HG02759 (cell line): ENCODE results near the gene FGD2.
A peak's percentile ranks its signal among the peaks of the same experiment; 100 is the strongest.

Experiments
- ATAC-seq: cut with Tn5 transposase; IDR thresholded peaks from one replicate; pipeline ENCODE4 v1.9.1; 2021; ENCODE audit warnings: mild to moderate bottlenecking, moderate library complexity; ENCODE audit not compliant: unreplicated experiment

The FGD2 gene

DNA sequence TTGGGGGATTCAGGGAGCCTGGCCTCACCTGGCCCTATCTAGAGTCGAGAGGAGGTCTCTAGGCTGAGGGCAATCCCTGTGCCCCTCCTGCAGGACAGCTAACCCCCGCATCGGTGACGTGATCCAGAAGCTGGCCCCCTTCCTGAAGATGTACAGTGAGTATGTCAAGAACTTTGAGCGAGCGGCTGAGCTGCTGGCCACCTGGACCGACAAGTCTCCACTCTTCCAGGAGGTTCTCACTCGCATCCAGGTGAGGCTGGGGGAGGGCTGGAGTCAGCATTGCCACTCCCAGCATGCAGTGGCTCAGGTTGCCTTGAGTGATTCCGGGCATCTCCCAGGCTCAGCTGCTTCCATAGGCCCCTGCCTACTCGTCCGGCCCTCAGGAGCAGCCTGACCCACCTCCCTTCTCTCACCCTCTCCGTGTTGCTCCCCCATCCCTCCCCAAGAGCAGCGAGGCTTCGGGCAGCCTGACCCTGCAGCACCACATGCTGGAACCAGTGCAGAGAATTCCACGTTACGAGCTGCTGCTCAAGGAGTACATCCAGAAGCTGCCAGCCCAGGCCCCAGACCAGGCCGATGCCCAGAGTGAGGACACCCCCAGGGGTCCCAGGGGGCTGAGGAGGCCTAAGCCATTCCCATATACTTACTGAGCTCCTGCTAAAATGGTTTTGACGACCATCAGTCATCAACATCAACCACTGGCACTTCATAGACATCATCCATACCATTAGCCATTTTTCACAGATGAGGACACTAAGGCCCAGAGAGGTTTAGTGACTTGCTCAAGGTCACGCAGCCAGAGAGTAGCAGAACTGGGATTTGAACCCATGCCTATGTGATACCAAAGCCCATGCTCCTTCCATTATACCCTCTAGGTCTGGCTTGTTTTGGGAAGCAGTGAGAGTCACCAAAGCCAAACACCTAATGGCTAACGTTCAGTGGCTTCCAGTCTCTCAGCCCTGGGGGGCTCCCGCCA, 8.3 kb downstream of the FGD2 start:
- ATAC-seq, result no peak

DNA sequence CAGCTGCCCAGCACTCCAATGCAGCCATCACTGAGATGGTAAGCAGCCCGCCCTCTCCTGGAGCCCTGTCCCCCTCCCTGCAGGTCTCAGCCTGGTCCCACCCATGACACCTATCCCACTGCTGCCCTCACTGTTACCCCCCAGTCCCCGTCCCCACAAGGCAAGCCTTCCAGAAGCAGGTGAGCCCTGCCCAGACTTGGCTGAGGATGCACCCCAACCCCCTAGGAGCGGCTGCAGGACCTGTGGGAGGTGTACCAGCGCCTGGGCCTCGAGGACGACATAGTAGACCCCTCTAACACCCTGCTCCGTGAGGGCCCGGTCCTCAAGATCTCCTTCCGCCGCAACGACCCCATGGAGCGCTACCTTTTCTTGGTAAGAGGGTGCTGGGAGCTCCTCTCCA, 9.2 kb downstream of the FGD2 start:
- no peak for ATAC-seq

DNA sequence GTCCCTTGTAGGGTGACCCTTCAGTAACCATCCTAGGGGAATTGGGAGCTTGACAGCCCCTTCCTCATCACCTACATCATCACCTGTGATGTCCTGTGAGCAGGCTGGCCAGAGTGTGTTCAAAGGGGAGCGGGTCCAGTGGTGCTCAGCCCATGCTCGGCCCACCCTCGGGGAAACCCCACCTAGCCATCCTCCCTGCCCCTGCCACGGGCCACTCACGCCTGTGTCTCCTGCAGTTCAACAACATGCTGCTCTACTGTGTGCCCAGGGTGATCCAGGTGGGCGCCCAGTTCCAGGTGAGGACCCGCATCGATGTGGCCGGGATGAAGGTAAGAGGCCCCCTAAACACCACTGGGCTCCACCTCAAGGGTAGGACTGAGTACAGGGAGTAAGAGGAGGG, 10.1 kb downstream of the FGD2 start:
- no peak for ATAC-seq

DNA sequence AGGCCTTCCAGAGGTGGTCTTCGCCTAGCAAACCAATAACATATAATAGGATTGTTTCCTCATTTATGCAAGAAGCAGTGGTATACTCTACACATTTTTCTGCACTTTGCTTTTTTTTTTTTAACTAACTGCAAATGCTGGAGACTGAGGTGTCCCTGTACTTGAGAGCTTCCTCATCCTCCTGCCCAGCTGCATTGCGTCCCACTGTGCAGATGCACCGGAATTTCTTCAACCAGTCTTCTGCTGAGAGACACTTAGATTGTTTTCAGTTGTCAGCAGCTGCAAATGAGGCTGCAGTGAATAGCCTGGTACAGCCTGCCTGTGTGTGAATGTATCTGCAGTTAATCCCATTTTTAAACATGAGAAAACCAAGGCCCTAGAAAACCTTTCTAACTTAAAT, 11.5 kb downstream of the FGD2 start:
- ATAC-seq, result no peak

DNA sequence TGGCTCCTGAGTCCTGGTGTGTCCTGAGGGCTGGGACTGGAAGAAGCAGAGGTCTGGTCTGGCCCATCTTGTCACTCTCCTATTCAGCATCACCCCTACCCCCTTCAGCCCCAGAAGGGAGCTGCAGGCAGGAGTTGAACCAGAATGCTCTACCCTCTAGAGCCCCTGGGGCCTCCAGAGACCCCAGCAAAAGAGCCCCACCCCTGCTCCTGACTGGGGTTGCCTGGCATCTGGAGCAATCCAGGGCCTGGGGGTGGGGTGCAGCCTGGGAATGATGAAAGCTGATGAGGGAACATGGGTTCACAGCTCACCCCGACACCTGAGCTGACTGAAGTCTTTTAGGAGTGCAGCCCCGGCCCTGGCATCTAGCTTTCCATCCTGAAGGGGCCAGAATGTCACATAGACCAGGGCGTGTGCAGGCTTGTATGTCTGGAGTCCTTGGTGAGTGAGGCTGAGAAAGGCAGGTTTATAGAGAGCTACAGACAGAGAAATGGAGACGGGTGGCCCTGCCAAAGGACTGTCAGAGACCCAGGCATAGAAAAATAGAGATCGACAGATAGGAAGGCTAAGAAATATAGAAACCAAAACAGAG, 12.2 kb downstream of the FGD2 start:
- no peak for ATAC-seq

DNA sequence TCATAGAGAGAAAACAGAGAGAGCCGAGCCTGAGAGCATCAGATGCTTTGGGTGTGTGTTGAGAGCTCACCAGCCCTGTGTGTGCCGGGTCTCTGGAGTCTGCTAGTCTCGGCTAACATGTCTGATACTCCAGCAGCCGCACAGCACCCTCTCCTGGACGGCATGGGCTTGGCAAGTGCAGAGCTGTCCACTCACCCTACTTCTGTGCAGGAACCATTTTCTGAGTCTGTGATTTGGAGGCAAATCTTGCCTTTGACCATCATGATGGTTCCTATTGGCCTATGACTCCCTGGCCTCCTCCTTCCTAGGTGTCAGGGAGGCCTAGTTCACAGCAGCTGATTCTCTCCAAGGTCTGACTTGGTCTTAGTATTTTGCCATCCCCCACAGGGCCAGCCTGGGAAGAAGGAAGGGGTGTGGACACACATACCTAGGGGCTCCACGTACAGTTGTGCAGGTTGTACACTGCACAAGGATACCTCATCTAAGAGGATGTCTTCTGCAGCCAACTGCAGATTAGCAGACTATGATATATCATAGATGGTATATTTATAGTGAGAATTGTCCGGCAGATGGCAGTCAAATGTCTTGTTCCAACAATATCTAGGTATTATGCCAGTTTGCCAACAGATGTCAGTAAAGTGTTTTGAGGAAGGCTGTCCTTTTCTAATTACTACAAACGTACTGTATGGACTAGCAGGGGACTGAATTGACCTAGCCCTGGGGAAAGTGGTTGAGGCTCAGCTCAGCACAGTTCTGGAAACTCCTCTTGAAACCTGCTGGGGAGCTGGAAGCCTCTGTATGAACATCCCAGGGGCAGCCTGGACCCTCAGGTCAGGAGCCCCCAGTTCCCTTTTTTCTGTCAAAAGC, 13.0 kb downstream of the FGD2 start:
- ATAC-seq, result peak; percentile 92

DNA sequence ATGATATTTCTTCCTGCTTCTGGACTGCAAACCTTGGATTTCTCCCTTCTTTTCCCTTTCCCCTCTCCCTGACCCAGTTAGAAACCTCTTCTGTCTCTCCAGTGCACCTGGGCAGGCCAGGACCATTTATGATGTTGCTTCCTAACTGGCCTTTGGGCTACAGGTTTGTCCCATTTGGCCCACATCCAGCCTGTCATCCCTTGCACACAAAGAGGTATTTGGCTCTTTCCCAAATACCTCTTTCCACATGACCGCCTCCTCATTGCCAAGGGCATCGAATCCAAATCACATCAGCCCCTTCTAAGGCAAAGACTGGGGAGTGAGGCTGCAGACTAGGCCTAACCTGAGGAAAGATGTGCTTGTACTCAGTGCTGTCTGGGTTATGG, 13.6 kb downstream of the FGD2 start:
- ATAC-seq, result no peak

DNA sequence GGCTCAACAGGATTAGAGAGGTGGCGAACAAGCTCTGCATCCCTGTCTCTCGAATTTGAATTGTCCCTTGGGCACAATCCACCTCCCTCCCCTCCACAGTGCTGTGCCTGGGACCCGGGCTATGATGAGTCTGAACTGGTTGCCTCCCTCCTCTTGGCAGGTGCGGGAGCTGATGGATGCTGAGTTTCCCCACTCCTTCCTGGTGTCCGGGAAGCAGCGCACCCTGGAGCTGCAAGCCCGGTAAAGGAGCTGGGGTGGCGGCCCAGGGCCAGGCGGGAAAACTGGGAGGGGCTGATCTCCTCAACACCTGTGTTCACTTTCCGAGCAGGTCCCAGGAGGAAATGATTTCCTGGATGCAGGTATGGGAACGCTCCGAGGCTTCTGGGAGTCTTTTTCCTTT, 14.9 kb downstream of the FGD2 start:
- no peak for ATAC-seq

DNA sequence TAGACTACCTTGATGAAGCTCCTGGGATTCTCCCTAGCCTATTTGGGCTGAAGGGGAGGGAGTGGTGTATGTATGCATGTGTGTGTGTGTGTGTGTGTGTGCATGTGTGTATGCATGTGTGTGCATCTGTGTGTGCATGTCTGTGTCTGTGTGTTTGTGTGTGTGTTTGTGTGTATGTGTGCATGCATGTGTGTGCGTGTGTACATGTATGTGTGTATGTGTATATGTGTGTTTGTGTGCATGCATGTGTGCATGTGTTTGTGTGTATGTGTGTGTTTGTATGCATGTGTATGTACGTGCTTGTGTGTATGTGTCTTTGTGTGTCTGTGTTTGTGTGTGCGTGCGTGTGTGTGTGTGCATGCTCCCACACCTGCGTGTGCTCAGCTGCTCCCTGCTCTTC, 15.4 kb downstream of the FGD2 start:
- no peak for ATAC-seq

DNA sequence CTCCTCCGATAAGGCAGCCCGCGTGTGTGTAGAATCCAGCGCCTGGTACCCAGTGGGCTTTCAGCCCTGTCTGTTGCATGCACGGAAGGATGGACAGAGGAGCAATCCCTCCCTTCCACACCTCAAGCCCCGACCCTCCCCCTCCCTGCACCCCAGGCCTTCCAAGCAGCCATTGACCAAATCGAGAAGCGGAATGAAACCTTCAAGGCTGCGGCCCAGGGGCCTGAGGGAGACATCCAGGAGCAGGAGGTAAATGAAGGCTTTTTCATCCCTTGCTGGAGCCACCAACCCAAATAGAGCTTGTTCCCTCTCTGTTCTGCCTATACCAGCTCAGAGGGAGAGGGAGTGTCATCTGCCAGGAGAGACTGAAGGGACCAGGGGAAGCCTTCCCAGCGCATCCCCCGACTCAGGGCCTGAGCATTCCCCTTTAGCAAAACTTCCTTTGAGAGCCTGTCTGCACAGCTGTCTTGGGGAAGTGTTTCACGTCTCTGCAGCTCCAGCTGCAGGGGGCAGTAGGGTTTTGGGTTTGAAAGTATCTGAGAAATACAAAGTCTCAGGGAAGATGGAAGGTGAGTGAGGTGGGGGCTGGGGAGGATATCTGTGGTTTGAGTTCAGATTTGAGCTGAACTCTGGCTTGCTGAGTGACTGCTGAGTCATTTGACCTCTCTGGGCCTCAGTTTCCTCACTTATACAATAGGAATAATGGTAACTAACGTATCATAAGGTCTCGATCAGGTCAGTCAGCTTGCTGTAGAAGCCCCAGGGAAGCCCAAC, 16.1 kb downstream of the FGD2 start:
- ATAC-seq, result no peak

DNA sequence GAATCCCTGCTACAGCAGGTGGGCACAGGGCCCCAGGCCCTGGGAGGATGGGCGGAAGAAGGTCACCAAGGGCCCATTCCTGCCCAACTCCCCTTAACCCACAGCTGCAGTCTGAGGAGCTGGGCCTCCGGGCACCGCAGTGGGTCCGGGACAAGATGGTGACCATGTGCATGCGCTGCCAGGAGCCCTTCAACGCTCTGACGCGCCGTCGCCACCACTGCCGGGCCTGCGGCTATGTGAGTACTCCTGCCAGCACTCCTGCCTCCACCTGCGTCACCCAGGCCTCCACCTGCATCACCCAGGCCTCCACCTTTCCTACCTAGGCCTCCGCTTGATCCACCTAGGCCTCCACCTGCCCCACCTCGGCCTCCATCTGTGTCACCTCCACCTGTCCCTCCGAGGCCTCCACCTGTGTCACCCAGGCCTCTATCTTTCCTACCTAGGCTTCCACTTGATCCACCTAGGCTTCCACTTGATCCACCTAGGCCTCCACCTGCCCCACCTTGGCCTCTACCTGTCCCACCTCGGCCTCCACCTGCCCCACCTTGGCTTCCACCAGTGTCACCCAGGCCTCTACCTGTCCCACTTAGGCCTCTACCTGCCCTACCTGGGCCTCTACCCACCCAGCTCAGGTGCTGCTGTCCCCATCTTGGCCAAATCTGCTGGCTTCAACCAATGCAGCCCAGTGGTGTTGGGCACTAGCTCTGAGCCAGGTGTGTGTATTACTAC, 16.8 kb downstream of the FGD2 start:
- no peak for ATAC-seq

DNA sequence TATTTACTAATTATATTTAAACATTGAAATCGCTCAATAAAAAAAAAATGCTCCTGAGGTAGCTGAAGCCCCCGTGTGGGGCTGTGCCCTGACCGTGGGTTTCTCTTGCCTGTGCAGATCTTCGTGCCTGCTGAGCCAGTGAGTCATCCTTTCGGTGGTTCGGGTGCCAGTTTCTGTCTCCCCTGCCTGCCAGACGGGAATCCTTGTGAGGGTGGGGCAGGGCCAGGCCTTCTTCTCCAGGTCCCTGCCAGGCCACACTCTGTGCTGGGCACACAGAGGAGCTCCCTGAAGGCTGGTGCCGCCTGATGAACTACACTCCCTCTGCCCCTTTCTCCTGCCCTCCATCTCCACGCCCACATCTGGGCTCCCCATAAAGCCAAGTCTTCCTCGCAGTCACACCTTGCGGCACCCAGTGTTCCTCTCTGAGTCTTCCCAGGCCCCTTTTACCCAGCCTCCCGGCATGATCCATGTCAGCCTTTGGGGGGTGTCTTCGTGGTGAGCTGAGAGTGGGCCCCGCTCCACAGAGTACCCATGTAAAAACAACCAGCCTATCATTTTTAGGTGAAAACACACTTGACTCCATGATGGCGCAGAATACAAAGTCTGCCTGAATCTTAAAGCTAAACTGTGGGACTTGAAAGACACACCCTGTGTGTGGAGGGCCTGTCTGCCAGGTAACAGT, 19.3 kb downstream of the FGD2 start:
- no peak for ATAC-seq

DNA sequence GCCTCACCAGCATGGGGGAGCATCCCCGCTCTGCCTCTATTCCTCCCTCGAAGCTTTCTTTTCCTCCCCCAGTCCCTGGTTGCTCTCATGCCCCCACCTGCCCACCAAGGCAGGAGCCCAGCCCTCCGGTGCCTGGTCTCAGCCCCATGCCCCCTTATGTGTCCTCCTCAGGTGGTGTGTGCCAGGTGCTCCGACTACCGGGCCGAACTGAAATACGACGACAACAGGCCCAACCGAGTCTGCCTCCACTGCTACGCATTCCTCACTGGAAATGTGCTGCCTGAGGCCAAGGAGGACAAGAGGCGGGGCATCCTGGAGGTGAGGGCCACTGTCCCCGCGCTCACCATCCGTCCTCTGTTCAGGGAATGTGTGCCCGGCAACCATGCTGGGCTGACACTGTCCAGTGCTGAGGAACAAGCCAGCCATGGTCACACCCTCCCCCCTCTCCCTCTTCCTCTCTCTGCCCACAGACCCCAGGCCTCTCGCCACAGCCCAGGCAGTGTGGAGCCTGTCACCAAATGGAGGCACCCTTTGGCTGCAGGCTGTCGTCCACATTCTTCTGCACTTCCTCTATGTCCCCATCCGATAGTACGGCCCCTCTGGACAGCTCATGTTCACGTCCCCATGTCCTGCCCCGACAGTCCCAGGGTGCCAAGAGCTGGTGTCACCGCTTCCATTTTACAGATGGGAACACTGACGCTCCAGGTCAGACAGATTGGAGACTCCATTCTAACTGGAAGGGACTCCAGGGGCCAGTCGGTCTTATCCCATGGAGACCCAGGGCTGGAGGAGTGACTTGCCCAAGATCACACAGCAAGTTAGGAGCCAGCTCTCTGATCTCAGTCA, 20.4 kb downstream of the FGD2 start:
- no peak for ATAC-seq

DNA sequence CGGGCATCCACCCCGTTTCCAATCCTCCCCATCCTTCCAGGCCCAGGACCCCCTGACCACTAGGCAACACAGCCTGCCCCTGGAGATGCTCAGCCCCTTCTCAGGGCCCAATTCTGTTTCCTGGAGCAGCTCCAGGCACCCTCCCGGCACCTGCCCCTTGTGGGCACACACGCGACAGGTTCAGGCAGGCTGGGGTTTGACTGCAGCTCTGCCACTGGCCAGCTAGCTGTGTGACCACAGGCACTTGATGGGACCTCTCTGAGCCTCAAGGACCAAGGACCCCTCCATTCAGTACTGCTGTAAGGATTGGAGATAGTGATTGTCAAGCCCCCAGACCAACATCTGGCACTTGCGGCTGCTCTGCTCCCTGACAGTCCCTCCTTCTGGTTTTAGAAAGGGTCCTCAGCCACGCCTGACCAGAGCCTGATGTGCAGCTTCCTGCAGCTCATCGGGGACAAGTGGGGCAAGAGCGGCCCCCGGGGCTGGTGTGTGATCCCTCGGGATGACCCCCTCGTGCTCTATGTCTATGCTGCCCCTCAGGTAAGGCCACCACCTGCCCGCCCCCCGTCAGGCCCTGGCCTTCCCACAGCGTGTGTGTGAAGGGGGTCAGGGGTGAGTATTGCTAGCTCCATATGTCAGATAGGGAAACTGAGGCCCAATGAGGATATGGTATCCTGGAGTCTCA, 21.7 kb downstream of the FGD2 start:
- no peak for ATAC-seq

DNA sequence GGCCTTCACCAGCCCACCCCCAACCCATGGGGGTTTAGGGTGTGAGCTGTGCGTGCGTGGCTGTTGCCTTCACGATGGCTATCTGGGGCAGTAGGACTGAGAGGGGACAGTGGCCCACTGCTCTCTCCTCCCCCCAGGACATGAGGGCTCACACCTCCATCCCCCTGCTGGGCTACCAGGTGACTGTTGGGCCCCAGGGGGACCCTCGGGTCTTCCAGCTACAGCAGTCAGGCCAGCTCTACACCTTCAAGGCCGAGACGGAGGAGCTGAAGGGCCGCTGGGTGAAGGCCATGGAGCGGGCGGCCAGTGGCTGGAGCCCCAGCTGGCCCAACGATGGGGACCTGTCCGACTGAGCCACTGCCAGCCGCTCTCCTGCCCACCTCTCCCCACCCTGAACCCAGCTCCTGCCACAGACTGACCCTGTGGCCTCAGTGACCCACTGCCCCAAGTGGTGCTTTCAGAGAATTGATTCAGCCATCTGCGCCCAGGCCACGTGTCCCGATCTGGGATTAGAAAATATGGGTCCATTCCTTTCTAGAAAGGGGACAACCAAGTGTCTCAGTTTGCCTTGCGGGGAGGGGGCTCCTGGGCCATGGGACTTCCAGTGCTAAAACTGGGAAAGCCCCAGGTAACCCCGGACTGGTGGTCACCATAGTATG, 22.5 kb downstream of the FGD2 start:
- no peak for ATAC-seq

DNA sequence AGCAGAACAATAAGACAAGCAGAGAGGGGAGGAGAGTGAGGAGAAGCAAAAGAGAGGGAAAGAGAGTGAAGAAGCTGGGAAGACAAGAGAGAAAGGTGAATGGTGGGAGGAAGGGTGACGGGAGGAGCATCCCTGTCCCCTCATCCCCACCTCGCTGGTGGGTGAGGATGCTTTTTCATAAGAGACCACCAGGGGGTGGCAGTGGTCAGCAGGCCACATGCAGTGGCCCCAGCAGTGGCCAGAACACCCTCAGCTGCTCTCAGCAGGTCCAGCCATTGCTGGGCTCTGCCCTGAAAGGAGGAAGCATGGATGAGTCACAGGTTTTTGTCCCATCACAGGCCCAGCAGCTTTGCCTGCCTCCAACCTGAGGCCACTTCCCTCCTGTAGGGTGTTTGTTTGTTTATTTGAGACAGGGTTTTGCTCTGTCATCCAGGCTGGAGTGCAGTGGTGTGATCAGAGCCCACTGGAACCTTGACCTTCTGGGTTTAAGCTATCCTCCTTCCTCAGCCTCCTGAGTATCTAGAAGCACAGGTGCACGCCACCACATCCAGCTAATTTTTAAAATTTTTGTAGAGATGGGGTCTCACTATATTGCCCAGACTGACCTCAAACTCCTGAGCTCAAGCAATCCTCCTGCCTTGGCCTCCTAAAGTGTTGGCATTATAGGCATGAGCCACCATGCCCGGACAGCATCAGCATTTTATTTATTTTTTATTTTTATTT, 24.0 kb downstream of the FGD2 start:
- no peak for ATAC-seq

DNA sequence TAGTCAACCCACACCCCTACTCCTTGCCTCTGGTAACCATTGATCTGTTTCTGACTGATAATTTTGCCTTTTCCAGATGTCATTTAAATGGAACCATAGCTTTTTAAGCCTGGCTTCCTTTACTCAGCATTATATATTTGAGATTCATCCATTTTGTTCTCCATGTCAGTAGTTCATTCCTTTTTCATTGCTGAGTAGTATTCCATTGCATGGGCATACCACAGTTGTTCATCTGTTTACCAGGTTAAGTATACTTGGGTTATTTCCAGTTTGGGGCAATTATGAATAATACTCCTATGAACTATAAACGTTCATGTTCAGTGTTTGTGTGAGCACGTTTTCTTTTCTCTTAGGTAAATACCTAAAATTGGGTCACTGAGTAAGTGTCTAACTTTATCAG, 25.1 kb downstream of the FGD2 start:
- no peak for ATAC-seq
